ENCODE results near the gene CSNK2A2. TPM values are rescaled to one million over a fixed set of nuclear protein-coding genes. Genes with fewer than 3 reads are reported as not detected.
A peak's percentile ranks its signal among the peaks of the same experiment; 100 is the strongest.

The CSNK2A2 gene
- total RNA-seq, 2 donors from 2014 or later = 53.4 to 62.0 TPM

DNA sequence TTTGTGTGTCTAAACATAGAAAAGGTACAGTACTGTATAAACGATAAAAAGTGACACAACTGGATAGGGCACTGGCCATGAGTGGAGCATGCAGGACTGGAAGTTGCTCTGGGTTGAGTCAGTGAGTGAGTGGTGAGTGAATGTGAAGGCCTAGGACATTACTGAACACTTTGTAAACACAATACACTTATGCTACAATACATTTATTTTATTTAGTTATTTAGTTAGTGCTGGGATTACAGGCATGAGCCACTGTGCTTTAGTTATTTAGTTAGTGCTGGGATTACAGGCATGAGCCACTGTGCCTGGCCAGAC is 73.3 kb downstream of the CSNK2A2 start:
- no peaks in the 10 kb centered on the region for H3K36me3 ChIP-seq
- no peak overlapping the region for H3K9ac ChIP-seq (ENCODE audit: low read depth in 2 of 2, low read length in 2 of 2)
- H3K4me3 ChIP-seq = no peak overlapping the region
- intact Hi-C loops (cut with DNase I) = no loop called here
- DNase-seq = no peak
- H3K4me1 ChIP-seq = peaks cover 38% of the 10 kb centered on the region
- H3K9me3 ChIP-seq = no peaks in the 10 kb centered on the region
- peak overlapping the region; percentile 42 for H3K27ac ChIP-seq
- H3K27me3 ChIP-seq = no peaks in the 10 kb centered on the region
- TF ChIP-seq, protein P1, sequence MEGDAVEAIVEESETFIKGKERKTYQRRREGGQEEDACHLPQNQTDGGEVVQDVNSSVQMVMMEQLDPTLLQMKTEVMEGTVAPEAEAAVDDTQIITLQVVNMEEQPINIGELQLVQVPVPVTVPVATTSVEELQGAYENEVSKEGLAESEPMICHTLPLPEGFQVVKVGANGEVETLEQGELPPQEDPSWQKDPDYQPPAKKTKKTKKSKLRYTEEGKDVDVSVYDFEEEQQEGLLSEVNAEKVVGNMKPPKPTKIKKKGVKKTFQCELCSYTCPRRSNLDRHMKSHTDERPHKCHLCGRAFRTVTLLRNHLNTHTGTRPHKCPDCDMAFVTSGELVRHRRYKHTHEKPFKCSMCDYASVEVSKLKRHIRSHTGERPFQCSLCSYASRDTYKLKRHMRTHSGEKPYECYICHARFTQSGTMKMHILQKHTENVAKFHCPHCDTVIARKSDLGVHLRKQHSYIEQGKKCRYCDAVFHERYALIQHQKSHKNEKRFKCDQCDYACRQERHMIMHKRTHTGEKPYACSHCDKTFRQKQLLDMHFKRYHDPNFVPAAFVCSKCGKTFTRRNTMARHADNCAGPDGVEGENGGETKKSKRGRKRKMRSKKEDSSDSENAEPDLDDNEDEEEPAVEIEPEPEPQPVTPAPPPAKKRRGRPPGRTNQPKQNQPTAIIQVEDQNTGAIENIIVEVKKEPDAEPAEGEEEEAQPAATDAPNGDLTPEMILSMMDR (IDR thresholded peaks at IDR 0.05) = no peak

DNA sequence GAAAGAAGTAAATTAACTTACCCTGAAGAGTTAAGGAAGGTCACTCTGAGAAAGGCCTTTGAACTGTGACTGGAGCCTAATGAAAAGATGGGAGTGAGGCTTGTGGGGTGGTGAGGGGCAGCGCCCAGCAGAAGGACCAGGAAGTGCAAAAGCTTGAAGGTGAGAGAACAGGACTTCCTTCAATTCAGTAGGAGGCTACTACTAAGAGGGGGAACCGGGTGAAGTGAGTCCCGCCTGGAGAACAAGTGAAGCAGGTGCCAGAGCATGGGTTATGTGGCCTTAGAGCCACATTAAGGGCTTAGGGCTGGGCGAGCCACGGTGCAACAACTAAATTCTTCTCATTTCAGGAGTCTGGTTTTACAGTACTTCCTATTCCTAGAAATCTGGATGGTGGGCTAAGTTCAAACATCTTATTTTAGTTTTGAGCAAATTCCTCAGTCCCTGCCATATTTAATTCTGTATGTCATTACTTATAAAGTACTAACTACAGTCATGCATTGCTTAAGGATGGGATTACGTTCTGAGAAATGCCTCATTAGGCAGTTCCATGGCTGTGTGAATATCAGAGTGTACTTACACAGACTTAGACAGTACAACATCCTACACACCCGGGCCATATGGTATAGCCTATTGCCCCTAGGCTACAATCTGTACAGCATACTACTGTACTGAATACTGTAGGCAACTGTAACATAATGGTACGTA is 73.9 kb downstream of the CSNK2A2 start:
- Histone ChIP-seq H3K36me3 (no peaks in the 10 kb centered on the region), H3K9ac (ENCODE audit: low read depth in 2 of 2, low read length in 2 of 2) (no peak overlapping the region), H3K4me3 (no peak overlapping the region), H3K9me3 (no peaks in the 10 kb centered on the region), H3K27ac (peak overlapping the region; percentile 42), H3K27me3 (no peaks in the 10 kb centered on the region), H3K4me1 (peaks cover 38% of the 10 kb centered on the region)
- no peak for DNase-seq
- TF ChIP-seq, protein P1 (IDR thresholded peaks at IDR 0.05) = no peak
- intact Hi-C loops (cut with DNase I) = no loop called here

DNA sequence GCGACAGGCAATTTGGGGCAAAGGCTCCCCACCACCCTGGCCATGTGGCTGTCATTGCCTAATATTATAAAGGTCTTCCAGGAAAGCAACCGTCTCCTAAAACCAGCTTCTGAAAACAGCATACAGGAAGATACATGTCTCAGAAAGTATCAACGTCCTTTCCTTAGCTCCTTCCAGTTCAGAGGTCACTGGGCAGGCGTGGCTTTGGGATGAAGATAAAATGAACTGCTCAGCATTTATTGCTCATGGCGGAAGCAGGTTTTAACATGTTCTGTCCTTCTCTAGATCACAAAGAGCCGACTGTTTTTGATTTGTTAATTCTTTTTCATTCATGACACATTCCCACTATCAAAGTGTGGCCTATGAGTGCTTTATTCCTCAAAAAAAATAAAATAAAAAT is 76.8 kb downstream of the CSNK2A2 start:
- Histone ChIP-seq H3K36me3 (no peaks in the 10 kb centered on the region), H3K9me3 (no peaks in the 10 kb centered on the region), H3K27ac (peak overlapping the region; percentile 63), H3K4me1 (peaks cover 19% of the 10 kb centered on the region), H3K4me3 (no peak overlapping the region), H3K9ac (ENCODE audit: low read depth in 2 of 2, low read length in 2 of 2) (no peak overlapping the region), H3K27me3 (no peaks in the 10 kb centered on the region)
- intact Hi-C loops (cut with DNase I) = loop anchor here (2.0 kb wide), 1 partner anchor 98 kb away; no protein-coding TSS in a partner anchor
- DNase-seq = peak; percentile 65
- TF ChIP-seq, protein P1 (IDR thresholded peaks at IDR 0.05) = no peak

DNA sequence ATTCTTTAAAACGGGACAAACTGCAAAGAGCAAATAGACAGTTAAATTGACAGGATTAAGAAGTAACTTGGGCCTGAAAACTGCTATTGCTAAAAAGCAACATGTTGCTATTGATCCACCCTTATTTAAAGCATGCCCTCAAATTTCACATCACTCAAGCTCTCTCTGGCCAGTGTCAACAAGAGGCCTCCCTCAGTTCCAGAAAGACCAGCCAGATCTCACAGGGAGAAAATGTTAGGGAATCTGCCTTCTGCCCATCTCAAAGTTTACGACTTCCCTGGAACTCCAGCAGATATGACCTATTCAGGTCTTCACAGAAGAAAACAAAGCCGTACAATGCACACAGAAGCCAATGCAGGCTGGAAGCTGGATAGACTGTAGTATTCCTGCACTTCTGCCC is 77.7 kb downstream of the CSNK2A2 start:
- Histone ChIP-seq H3K27ac (no peak overlapping the region), H3K9ac (ENCODE audit: low read depth in 2 of 2, low read length in 2 of 2) (no peak overlapping the region), H3K4me3 (no peak overlapping the region), H3K9me3 (no peaks in the 10 kb centered on the region), H3K4me1 (peaks cover 19% of the 10 kb centered on the region), H3K36me3 (no peaks in the 10 kb centered on the region), H3K27me3 (no peaks in the 10 kb centered on the region)
- no peak for DNase-seq
- intact Hi-C loops (cut with DNase I) = loop anchor here (2.0 kb wide), 1 partner anchor 97 kb away; no protein-coding TSS in a partner anchor
- TF ChIP-seq, protein P1 (IDR thresholded peaks at IDR 0.05) = no peak

DNA sequence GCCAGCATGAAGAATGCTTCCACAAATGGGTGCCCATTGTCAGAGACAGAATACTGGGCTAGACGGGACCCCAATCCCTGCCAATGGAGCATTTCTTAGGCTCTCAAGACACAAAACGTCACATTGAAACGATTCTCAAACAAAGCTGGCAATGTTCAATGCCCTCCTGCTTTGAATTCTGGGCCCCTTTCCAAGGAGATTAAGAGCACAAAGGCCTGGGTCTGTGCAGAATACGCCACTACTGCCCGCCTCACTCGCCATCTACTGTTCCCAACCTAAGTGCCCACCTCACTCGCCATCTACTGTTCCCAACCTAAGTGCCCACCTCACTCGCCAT is 78.4 kb downstream of the CSNK2A2 start:
- intact Hi-C loops (cut with DNase I) = loop anchor here (10.0 kb wide), 1 partner anchor 215 kb away; no protein-coding TSS in a partner anchor
- no peaks in the 10 kb centered on the region for H3K27me3 ChIP-seq
- no peak for DNase-seq
- TF ChIP-seq, protein P1 (IDR thresholded peaks at IDR 0.05) = no peak
- no peak overlapping the region for H3K9ac ChIP-seq (ENCODE audit: low read depth in 2 of 2, low read length in 2 of 2)
- H3K27ac ChIP-seq = no peak overlapping the region
- no peak overlapping the region for H3K4me3 ChIP-seq
- no peaks in the 10 kb centered on the region for H3K9me3 ChIP-seq
- peaks cover 3% of the 10 kb centered on the region for H3K36me3 ChIP-seq
- H3K4me1 ChIP-seq = peaks cover 19% of the 10 kb centered on the region

Measured in colonic mucosa (tissue), 4 donors.